Heart right ventricle (tissue), 16 donors: ENCODE results near the gene DBP. TPM values are rescaled to one million over a fixed set of nuclear protein-coding genes. Genes with fewer than 3 reads are reported as not detected.

Experiments
- ATAC-seq, 8 donors: fragments of 200-7000 bp; cut with Tn5 transposase; one replicate each; pipeline ENCODE4 v1.9.1; 2020; ENCODE audit warnings: mild to moderate bottlenecking in 8 of 8, moderate library complexity in 8 of 8, moderate number of reproducible peaks in 1 of 8
- DNase-seq, 2 donors: peaks; one replicate each; pipeline ENCODE4 v3.0.0-alpha.2; 2020
- H3K27ac ChIP-seq, 10 donors: fragments of 200-600 bp; sonication (generic) in 2 of 10; one replicate each; pipeline versions ENCODE4 v1.5.0 to v1.8.0; 2020 to 2022; ENCODE audit warnings: mild to moderate bottlenecking in 3 of 10
- H3K27me3 ChIP-seq, 7 donors: fragments of 200-600 bp; one replicate each; pipeline ENCODE4 v1.8.0; 2021 to 2022; ENCODE audit warnings: mild to moderate bottlenecking in 2 of 7
- H3K36me3 ChIP-seq, 9 donors: fragments of 200-600 bp; sonication (generic) in 1 of 9; one replicate each; pipeline versions ENCODE4 v1.5.0 to v1.8.0; 2020 to 2022; ENCODE audit warnings: mild to moderate bottlenecking in 2 of 9
- H3K4me1 ChIP-seq, 9 donors: fragments of 200-600 bp; sonication (generic) in 1 of 9; one replicate each; pipeline versions ENCODE4 v1.5.0 to v1.8.0; 2020 to 2022; ENCODE audit warnings: mild to moderate bottlenecking in 4 of 9
- H3K4me3 ChIP-seq, 10 donors: fragments of 200-600 bp; sonication (generic) in 2 of 10; one replicate each; pipeline versions ENCODE4 v1.5.0 to v1.8.0; 2020 to 2022; ENCODE audit warnings: mild to moderate bottlenecking in 7 of 10, moderate library complexity in 2 of 10
- H3K9me3 ChIP-seq, 11 donors: fragments of 200-600 bp in 10 of 11; sonication (generic) in 2 of 11; one replicate each; pipeline versions ENCODE4 v1.5.0 to v1.8.0; 2013 to 2022; ENCODE audit warnings: mild to moderate bottlenecking in 2 of 11, control low read depth in 1 of 11, moderate library complexity in 1 of 11
- WGBS, 2 donors: extraction: QIAGEN DNeasy Blood & Tissue Kit; methylation state at CpG; one replicate each; pipeline ENCODE4 v1.1.7; 2013; ENCODE audit warnings: inconsistent platforms in 1 of 2; 5-methylcytosine and 5-hydroxymethylcytosine counted together
- intact Hi-C, 10 donors: fragments of 100-400 bp; cut with DNase I; formaldehyde crosslinking; loops; one replicate each; pipeline versions ENCODE4 v1.11.1 to v1.14.2; 2022
- polyA plus RNA-seq, 2 donors: library from polyadenylated mRNA; stranded (reverse); fragments of 200-250 nt; gene quantifications; one replicate each; pipeline ENCODE4 v1.2.3, GENCODE V29; 2013
- total RNA-seq, 10 donors: library from RNA; stranded (reverse); fragmentation: NEBNext Ultra II Directional in 3 of 10; extraction: Animal tissue kit (Norgen Biotek cat#: 25700) in 3 of 10; gene quantifications; one replicate each; pipeline versions ENCODE4 v1.2.1 to v1.2.4, GENCODE V29; 2021 to 2023
- TF ChIP-seq, protein P1 (sequence below), 9 donors: fragments of 200-600 bp; sonication (generic) in 2 of 9; IDR thresholded peaks; one replicate each; pipeline versions ENCODE4 v1.5.0 to v1.8.0; 2021 to 2022; ENCODE audit warnings: antibody characterized with exemption in 9 of 9, mild to moderate bottlenecking in 5 of 9, moderate library complexity in 1 of 9
- donor health status: Arrhythmogenic right ventricular cardiomyopathy.
- donor health status: ischemic (EF 13 %, LVEDD 7.1; RV severe dilation, severe dysfunction).
- donor health status: healthy with polysubstance abuse.
- donor health status: DM: no; HTN: yes; CAD: no.
- donor health status: DM: no; HTN: no; CAD: no.
- donor health status: ischemic (EF 25% LVEDD 6.9; RV normal size, moderate dysfunction).
- donor health status: ischemic (EF 25% LVEDD 5.7; RV mildly dilated, moderate dysfunction).
- donor health status: healthy.
- donor health status: DM: yes; HTN: yes; CAD: no.
- donor health status: Ischemic cardiomyopathy.
- donor health status: ischemic (EF 35%, LVEDD 5.7; RV mildly dilated, moderate dysfunction).
- donor health status: nonischemic (EF 11% LVEDD 7.7; RV severe dilation, severe dysfunction).
- donor health status: DM: yes; HTN: yes; CAD: no.
- donor health status: PGD.
- donor health status: ischemic (EF 29% LVEDD 5.4; RV normal size, mild dysfunction).
- donor health status: nonischemic (EF 23%, LVEDD 6.1; RV moderate dilation, normal function).

Gene DBP
- total and polyA plus RNA-seq, 12 donors = 2.4 to 30.0 (median 12.2) TPM

DNA sequence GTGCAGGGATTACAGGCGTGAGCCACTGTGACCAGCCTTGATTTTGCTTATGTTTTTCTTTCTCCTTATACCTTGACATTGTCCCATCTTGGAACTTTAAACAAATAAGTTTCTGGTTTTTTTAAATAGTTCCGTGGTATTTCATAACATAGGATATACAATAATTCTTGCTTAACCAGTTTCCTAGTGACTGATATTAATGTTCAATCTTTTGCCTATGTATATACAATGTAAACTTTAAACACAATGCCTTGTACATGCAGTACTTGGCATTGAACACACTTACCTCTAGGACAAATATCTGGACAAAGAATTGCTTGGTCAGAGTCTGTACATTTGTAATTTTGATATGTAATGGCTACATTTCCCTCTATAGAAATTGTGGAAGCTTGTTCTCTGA, 55.0 kb downstream of the DBP start:
- WGBS, 2 donors = 81 to 86% methylated on average over 2 of the region's 2 CpGs
- H3K36me3 ChIP-seq = no peaks in the 10 kb centered on the region
- intact Hi-C loops = loop anchor here in 7 of 10 donors (5.0 to 10.0 kb wide), 8 partner anchors 70 to 317 kb away; partner anchors contain the start of genes LMTK3 (in 2 of the 7) and EMP3 (in 1 of the 7)
- no peaks in the 10 kb centered on the region for H3K9me3 ChIP-seq
- H3K27me3 ChIP-seq = no peaks in the 10 kb centered on the region
- H3K4me3 ChIP-seq = no peak overlapping the region
- DNase-seq = no peak
- H3K4me1 ChIP-seq = peaks cover 0 to 9% (median 7%) of the 10 kb centered on the region in 9 donors
- H3K27ac ChIP-seq = no peak overlapping the region
- TF ChIP-seq, protein P1, sequence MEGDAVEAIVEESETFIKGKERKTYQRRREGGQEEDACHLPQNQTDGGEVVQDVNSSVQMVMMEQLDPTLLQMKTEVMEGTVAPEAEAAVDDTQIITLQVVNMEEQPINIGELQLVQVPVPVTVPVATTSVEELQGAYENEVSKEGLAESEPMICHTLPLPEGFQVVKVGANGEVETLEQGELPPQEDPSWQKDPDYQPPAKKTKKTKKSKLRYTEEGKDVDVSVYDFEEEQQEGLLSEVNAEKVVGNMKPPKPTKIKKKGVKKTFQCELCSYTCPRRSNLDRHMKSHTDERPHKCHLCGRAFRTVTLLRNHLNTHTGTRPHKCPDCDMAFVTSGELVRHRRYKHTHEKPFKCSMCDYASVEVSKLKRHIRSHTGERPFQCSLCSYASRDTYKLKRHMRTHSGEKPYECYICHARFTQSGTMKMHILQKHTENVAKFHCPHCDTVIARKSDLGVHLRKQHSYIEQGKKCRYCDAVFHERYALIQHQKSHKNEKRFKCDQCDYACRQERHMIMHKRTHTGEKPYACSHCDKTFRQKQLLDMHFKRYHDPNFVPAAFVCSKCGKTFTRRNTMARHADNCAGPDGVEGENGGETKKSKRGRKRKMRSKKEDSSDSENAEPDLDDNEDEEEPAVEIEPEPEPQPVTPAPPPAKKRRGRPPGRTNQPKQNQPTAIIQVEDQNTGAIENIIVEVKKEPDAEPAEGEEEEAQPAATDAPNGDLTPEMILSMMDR (IDR thresholded peaks at IDR 0.05) = no peak
- no peak for ATAC-seq

Other genes starting within 250 kb of the DBP start
- gene KDELR1, start 245.8 kb downstream of the DBP start, total RNA-seq = 10 to 100 TPM; 63.2 to 95.2 (median 73.2) TPM
- 10 to 100 TPM; 55.1 to 96.0 TPM for gene KDELR1, start 245.8 kb downstream of the DBP start, polyA plus RNA-seq
- gene GRIN2D, start 243.7 kb downstream of the DBP start, total RNA-seq = 1 to 10 TPM in 1 of 10 donors, under 1 TPM in 9; 0.04 to 1.0 (median 0.19) TPM
- gene GRIN2D, start 243.7 kb downstream of the DBP start, polyA plus RNA-seq = under 1 TPM; 0.22 to 0.23 TPM
- 10 to 100 TPM; 13.2 to 26.2 (median 17.0) TPM for gene GRWD1, start 191.4 kb downstream of the DBP start, total RNA-seq
- gene GRWD1, start 191.4 kb downstream of the DBP start, polyA plus RNA-seq = 10 to 100 TPM in 1 of 2 donors, 1 to 10 TPM in 1; 5.6 to 22.8 TPM
- under 1 TPM; 0.13 to 0.52 (median 0.30) TPM for gene KCNJ14, start 181.8 kb downstream of the DBP start, total RNA-seq
- gene KCNJ14, start 181.8 kb downstream of the DBP start, polyA plus RNA-seq = under 1 TPM; 0.29 to 0.43 TPM
- gene CYTH2, start 168.0 kb downstream of the DBP start, total RNA-seq = 10 to 100 TPM; 25.8 to 40.4 (median 32.2) TPM
- 10 to 100 TPM; 28.2 to 41.9 TPM for gene CYTH2, start 168.0 kb downstream of the DBP start, polyA plus RNA-seq
- gene LMTK3, start 125.5 kb downstream of the DBP start, total RNA-seq = 1 to 10 TPM in 4 of 10 donors, under 1 TPM in 6; 0.40 to 1.3 (median 0.88) TPM
- gene LMTK3, start 125.5 kb downstream of the DBP start, polyA plus RNA-seq = 1 to 10 TPM in 1 of 2 donors, under 1 TPM in 1; 0.12 to 1.5 TPM
- gene SULT2B1, start 85.2 kb downstream of the DBP start, total RNA-seq = under 1 TPM in 3 of 10 donors, not detected in 7; 0.42 to 0.70 (median 0.42) TPM
- under 1 TPM; 0.13 to 0.44 TPM for gene SULT2B1, start 85.2 kb downstream of the DBP start, polyA plus RNA-seq
- not detected for gene SPACA4, start 30.6 kb downstream of the DBP start, total RNA-seq
- gene SPACA4, start 30.6 kb downstream of the DBP start, polyA plus RNA-seq = not detected
- gene FAM83E, start 22.3 kb downstream of the DBP start, total RNA-seq = not detected
- under 1 TPM in 1 of 2 donors, not detected in 1; 0.01 TPM for gene FAM83E, start 22.3 kb downstream of the DBP start, polyA plus RNA-seq
- 100 to 1,000 TPM; 493 to 753 (median 543) TPM for gene RPL18, start 18.2 kb downstream of the DBP start, total RNA-seq
- 1,000 to 10,000 TPM; 1,418 to 2,257 TPM for gene RPL18, start 18.2 kb downstream of the DBP start, polyA plus RNA-seq
- gene SPHK2, start 17.9 kb downstream of the DBP start, total RNA-seq = 10 to 100 TPM in 2 of 10 donors, 1 to 10 TPM in 8; 5.7 to 13.0 (median 7.7) TPM
- gene SPHK2, start 17.9 kb downstream of the DBP start, polyA plus RNA-seq = 10 to 100 TPM in 1 of 2 donors, 1 to 10 TPM in 1; 8.7 to 15.9 TPM
- 1 to 10 TPM; 1.8 to 9.6 (median 3.8) TPM for gene CA11, start 8.8 kb upstream of the DBP start, total RNA-seq
- 10 to 100 TPM in 1 of 2 donors, 1 to 10 TPM in 1; 3.2 to 24.5 TPM for gene CA11, start 8.8 kb upstream of the DBP start, polyA plus RNA-seq
- gene NTN5, start 35.6 kb upstream of the DBP start, total RNA-seq = under 1 TPM in 6 of 10 donors, not detected in 4; 0.17 to 0.68 (median 0.28) TPM
- under 1 TPM; 0.17 to 0.37 TPM for gene NTN5, start 35.6 kb upstream of the DBP start, polyA plus RNA-seq
- gene FUT2, start 58.6 kb upstream of the DBP start, total RNA-seq = not detected
- gene FUT2, start 58.6 kb upstream of the DBP start, polyA plus RNA-seq = under 1 TPM in 1 of 2 donors, not detected in 1; 0.07 TPM
- 1 to 10 TPM; 1.9 to 7.5 (median 3.4) TPM for gene MAMSTR, start 82.3 kb upstream of the DBP start, total RNA-seq
- 1 to 10 TPM; 2.4 to 6.4 TPM for gene MAMSTR, start 82.3 kb upstream of the DBP start, polyA plus RNA-seq
- gene RASIP1, start 103.2 kb upstream of the DBP start, total RNA-seq = 10 to 100 TPM; 13.6 to 23.5 (median 15.4) TPM
- gene RASIP1, start 103.2 kb upstream of the DBP start, polyA plus RNA-seq = 10 to 100 TPM; 19.9 to 27.3 TPM
- gene IZUMO1, start 109.5 kb upstream of the DBP start, total RNA-seq = under 1 TPM in 9 of 10 donors, not detected in 1; 0.12 to 0.95 (median 0.68) TPM
- 1 to 10 TPM in 1 of 2 donors, under 1 TPM in 1; 0.39 to 1.3 TPM for gene IZUMO1, start 109.5 kb upstream of the DBP start, polyA plus RNA-seq
- 1 to 10 TPM; 1.8 to 5.7 (median 2.7) TPM for gene FUT1, start 115.3 kb upstream of the DBP start, total RNA-seq
- 1 to 10 TPM; 2.2 to 5.4 TPM for gene FUT1, start 115.3 kb upstream of the DBP start, polyA plus RNA-seq
- not detected for gene FGF21, start 118.1 kb upstream of the DBP start, total RNA-seq
- not detected for gene FGF21, start 118.1 kb upstream of the DBP start, polyA plus RNA-seq
- gene BCAT2, start 173.7 kb upstream of the DBP start, total RNA-seq = 10 to 100 TPM; 49.9 to 77.8 (median 65.2) TPM
- gene BCAT2, start 173.7 kb upstream of the DBP start, polyA plus RNA-seq = 10 to 100 TPM; 43.7 to 96.7 TPM
- 1 to 10 TPM; 1.1 to 5.3 (median 3.1) TPM for gene HSD17B14, start 199.1 kb upstream of the DBP start, total RNA-seq
- gene HSD17B14, start 199.1 kb upstream of the DBP start, polyA plus RNA-seq = 1 to 10 TPM; 2.4 to 2.7 TPM
- gene PLEKHA4, start 231.2 kb upstream of the DBP start, total RNA-seq = 10 to 100 TPM; 18.5 to 70.6 (median 25.1) TPM
- 10 to 100 TPM; 29.3 to 29.5 TPM for gene PLEKHA4, start 231.2 kb upstream of the DBP start, polyA plus RNA-seq
- gene PPP1R15A, start 235.0 kb upstream of the DBP start, total RNA-seq = 100 to 1,000 TPM in 1 of 10 donors, 10 to 100 TPM in 9; 55.4 to 123 (median 73.7) TPM
- gene PPP1R15A, start 235.0 kb upstream of the DBP start, polyA plus RNA-seq = 100 to 1,000 TPM in 1 of 2 donors, 10 to 100 TPM in 1; 59.6 to 192 TPM